NCI-H1417 (cell line): ENCODE data around the gene WBP2NL.

Experiments used
- DNase-seq, 3 experiments: peaks; one replicate each; lab custom pipeline; 2025; lab: John Stamatoyannopoulos, UW

WBP2NL gene

GRCh38 chr22:41978732-41979131 lies 19.9 kb upstream of the WBP2NL start:
- no peak for DNase-seq

DNA sequence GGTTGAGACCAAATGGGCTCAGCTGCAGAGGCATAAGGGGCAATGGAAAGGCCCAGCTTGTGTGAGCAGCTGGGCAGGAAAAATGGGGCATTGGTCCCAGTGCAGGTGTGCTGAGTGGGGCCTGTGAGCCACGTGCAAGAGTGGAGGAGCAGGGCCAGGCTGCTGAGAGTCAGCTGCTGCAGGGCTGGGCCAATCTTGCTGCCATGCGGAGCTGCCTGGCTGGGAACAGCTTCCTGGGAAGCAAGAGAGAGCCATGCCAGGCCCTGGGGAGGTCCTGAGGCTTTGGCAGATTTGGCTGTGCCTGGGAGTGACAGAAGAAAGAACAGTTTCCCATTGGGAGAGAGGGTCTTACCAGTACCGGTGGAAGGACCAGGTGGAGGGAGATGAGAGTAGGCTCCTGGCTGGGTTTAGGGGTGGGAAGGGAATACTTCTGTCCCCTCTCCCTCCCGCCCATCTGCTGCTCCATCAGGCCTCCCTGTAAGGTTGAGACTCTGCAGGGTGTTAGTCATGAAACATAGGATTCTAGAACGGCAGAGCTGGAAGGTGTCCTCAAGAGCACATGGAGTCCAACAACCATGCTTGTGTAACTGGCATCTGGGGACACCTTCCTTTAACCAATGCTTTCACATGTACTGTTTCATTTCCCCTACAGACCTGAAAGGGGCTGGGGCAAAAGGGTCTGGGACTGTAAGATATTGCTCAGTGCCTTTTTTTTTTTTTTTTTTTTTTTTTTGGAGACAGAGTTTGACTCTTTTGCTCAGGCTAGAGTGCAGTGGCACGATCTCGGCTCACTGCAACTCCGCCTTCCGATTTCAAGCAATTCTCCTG lies 19.0 kb upstream of the WBP2NL start:
- no peak for DNase-seq

GRCh38 chr22:41982865-41983264 lies 15.7 kb upstream of the WBP2NL start:
- DNase-seq: no peak

- DNase-seq: no peak
Measured at GRCh38 chr22:41983513-41984405, 14.8 kb upstream of the WBP2NL start.

GRCh38 chr22:41987276-41987675 lies 11.3 kb upstream of the WBP2NL start:
- no peak for DNase-seq

DNA sequence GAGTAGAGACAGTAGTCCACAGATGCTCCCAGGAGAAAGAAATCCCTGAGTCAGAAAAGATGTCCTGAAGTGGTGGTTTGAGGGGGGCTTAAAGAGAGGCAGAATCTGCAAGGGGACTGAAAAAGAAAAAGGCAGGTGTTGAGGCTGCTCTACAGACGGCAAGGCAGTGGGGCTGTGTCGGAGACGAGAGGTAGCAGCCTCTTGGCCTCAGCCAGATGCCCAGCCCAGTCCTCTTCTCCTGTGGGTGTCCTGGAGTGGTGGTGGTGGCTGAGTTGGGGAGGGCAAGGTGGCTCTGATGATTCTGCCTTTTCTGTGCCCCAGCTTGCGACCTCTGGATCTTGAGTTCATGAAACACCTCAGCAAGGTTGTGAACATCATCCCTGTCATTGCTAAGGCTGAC lies 9.3 kb upstream of the WBP2NL start:
- DNase-seq: no peak

GRCh38 chr22:41991111-41991510 lies 7.5 kb upstream of the WBP2NL start:
- no peak for DNase-seq

DNA sequence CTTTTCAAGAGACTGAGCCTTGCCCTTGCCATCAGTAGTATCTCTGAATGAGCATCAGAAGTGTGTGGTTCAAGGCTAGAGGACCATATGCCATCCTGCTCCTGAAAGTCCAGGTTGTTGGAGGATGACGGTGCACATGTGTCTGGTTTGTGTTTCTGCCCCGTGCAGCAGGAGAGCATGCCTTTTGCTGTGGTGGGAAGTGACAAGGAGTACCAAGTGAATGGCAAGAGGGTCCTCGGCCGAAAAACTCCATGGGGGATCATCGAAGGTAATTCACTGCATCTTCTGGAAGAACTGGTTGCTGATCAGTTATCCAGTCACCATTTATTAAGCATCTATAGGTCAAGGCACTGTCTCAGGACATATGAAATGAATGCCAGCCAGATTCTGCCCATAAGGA lies 6.1 kb upstream of the WBP2NL start:
- DNase-seq: no peak

DNA sequence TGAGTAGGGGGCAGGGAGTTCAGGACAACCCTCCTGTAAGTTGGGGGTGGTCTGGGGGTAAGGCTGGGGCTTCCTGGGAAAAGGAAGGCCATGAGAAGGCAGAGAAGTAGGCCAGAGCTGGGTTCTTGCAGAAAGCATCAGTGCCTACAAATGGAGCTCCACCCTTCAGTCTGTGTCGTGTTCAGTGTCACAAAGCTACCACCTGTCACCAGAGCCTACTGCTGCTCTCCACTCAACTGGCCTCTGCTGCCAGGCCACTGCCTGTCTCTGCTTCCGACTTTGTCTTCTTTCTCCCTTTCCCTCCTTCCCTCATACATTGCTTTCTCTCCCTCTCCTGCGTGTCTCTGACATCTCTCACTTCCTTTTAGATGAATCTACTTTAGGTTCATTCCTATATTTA lies 3.4 kb upstream of the WBP2NL start:
- no peak for DNase-seq

DNA sequence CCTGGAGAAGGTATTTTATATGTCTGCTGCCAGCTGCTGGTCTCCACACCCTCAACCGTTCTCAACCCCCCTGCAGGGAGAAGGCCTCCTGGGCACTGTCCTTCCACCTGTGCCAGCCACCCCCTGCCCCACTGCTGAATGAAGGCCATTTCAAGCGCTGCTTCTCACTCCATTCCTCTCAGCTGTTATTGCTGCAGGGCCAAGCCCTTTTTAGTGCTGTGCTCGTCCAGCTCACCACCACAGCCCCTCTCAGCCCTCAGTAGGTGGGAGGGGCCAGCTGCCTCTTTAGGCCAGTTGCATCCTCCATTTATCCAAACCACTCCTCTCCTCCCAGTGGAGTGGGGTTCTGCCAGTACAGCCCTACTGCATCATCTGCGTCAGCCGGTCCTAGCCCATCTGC lies 1.8 kb upstream of the WBP2NL start:
- no peak for DNase-seq

DNA sequence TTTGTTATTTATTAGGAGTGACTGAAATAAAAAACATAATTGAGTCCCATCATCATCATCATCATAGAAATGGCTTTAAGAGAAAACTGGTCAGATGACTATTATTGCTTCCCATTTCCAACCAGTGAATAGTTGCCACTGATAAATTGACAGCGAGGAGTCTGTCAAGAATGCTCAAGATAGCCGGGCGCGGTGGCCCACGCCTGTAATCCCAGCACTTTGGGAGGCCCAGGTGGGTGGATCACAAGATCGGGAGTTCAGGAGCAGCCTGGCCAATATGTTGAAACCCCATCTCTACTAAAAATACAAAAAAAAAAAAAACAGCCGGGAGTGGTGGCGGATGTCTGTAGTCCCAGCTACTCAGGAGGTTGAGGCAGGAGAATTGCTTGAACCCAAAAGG lies 1.9 kb downstream of the WBP2NL start:
- no peak for DNase-seq

DNA sequence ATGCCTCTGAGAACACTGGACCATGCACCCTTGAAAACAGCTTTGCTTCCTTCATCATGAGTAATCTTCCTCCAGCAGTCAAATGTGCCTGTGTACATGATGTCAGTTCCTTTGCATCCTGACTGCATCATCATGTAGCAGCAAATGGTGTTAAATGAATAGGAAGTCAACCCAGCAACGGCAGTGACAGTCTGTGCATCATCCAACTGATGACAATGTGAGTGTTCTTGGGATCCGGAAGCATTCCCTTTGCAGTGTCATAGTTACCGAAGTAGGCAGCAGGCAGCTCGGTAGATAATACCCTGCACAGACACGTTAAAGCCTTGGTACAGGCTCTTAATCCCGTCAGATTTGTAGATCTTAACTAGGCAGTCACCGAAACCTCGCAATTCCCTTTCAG lies 2.5 kb downstream of the WBP2NL start:
- no peak for DNase-seq

GRCh38 chr22:42001706-42002105 lies 3.1 kb downstream of the WBP2NL start:
- no peak for DNase-seq

GRCh38 chr22:42007922-42008321 lies 9.3 kb downstream of the WBP2NL start:
- no peak for DNase-seq

- DNase-seq: no peak
Measured at GRCh38 chr22:42010778-42011177, 12.2 kb downstream of the WBP2NL start.

DNA sequence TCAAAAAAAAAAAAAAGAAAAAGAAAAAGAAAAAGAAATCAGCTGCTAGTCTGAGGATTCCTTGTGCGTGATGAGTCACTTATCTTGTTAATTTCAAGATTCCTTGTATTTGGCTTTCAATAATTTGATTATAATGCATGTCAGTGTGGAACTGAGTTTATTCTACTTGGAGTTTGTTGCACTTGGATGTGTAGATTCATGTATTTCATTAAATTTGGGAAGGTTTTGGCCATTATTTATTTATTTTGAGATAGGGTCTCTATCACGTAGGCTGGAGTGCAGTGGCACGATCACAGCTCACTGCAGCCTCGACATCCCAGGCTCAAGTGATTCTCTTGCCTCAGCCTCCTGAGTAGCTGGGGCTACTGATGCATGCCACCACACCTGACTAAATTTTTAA lies 14.8 kb downstream of the WBP2NL start:
- DNase-seq: no peak

DNA sequence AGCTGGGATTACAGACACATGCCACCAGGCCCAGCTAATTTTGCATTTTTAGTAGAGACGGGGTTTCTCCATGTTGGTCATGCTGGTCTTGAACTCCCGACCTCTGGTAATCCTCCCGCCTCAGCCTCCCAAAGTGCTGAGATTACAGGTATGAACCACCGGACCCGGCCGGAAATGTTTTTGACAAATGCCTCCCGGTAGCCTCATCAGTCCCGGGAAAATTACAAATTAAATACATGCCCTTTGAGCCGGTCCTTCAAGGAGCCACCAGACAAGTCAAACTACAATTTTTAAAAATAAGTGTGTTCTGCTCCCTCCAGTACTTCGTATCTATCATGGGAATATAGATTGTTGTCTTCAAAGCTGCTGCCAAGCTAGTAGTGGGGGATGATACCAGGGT lies 17.5 kb downstream of the WBP2NL start:
- no peak for DNase-seq

- no peak for DNase-seq
Measured at GRCh38 chr22:42018224-42018623, 19.6 kb downstream of the WBP2NL start.

DNA sequence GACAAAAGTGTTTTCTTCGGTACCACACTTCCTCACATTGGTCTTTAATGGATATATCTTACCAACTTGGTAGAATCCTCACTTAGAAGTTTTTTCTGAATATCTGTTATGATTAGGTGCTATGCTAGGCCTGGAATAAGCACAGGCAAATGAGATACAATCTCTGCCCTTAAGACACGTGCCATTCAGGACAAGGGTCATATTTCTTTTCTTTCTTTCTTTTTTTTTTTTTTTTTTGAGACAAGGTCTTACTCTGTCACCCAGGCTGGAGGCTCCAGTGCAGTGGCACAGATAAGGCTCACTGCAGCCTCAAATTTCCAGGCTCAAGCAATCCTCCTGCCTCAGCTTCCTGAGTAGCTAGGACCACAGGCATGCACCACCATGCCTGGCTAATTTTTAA lies 23.0 kb downstream of the WBP2NL start:
- DNase-seq: no peak

GRCh38 chr22:42022162-42022847 lies 23.7 kb downstream of the WBP2NL start:
- DNase-seq: no peak

GRCh38 chr22:42025421-42025820 lies 26.8 kb downstream of the WBP2NL start:
- DNase-seq: no peak

DNA sequence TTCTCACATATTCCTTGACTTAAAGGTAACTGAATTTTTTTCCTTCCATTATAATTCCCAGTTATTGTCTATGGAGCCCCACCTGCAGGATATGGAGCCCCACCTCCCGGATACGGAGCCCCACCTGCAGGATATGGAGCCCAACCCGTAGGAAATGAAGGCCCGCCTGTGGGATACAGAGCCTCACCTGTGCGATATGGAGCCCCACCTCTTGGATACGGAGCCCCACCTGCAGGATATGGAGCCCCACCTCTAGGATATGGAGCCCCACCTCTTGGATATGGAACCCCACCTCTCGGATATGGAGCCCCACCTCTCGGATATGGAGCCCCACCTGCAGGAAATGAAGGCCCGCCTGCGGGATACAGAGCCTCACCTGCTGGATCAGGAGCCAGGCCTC lies 28.1 kb downstream of the WBP2NL start:
- DNase-seq: no peak
